HG03460 (cell line): ENCODE results near the gene GLB1L2.
"Not testable (repeated sequence)": the region's sequence is repeated elsewhere in the genome, so short reads cannot be mapped to it uniquely, and the experiment has no call there.

Experiments used
- ATAC-seq: cut with Tn5 transposase; IDR thresholded peaks from one replicate; pipeline ENCODE4 v1.9.1; 2021; ENCODE audit not compliant: unreplicated experiment

The GLB1L2 gene, protein sequence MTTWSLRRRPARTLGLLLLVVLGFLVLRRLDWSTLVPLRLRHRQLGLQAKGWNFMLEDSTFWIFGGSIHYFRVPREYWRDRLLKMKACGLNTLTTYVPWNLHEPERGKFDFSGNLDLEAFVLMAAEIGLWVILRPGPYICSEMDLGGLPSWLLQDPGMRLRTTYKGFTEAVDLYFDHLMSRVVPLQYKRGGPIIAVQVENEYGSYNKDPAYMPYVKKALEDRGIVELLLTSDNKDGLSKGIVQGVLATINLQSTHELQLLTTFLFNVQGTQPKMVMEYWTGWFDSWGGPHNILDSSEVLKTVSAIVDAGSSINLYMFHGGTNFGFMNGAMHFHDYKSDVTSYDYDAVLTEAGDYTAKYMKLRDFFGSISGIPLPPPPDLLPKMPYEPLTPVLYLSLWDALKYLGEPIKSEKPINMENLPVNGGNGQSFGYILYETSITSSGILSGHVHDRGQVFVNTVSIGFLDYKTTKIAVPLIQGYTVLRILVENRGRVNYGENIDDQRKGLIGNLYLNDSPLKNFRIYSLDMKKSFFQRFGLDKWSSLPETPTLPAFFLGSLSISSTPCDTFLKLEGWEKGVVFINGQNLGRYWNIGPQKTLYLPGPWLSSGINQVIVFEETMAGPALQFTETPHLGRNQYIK

DNA sequence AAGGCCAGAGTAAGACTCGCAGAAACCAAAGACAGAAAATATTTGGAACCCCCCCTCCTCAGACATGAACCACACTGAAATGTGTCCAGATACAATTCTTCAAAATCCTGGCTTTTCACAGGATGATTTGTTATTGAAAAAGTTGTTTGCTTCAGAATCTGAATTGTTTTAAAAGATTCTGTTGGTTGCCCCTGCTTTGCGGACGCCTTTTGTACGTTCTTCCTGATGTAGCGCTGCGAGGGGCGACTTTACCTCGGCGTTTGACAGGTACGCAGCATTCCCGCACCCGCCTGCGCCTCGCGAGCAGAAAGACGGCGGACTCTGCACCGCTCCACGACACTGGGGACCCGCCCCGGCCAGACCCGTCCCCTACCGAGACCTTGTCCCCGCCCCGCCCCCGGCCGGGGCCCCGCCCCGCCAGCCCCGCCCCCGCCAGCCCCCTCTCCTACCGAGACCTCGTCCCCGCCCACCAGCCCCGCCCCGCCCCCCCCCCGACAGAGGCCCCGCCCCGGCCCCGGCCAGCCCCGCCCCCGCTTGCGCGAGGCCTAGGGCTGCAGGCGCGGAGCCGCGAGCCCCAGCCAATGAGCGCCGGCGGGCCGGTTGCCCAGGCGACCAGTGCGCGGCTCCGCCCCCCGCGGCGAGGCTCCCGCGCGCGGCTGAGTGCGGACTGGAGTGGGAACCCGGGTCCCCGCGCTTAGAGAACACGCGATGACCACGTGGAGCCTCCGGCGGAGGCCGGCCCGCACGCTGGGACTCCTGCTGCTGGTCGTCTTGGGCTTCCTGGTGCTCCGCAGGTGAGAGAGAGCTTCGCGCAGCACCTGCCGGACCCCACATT lies at the start of gene GLB1L2:
GLB1L2 (plus strand) TSS at position 635 of the 835 bp plus-strand sequence; CDS start at position 709, 74 bp downstream.
- ATAC-seq, result peak; percentile 71

DNA sequence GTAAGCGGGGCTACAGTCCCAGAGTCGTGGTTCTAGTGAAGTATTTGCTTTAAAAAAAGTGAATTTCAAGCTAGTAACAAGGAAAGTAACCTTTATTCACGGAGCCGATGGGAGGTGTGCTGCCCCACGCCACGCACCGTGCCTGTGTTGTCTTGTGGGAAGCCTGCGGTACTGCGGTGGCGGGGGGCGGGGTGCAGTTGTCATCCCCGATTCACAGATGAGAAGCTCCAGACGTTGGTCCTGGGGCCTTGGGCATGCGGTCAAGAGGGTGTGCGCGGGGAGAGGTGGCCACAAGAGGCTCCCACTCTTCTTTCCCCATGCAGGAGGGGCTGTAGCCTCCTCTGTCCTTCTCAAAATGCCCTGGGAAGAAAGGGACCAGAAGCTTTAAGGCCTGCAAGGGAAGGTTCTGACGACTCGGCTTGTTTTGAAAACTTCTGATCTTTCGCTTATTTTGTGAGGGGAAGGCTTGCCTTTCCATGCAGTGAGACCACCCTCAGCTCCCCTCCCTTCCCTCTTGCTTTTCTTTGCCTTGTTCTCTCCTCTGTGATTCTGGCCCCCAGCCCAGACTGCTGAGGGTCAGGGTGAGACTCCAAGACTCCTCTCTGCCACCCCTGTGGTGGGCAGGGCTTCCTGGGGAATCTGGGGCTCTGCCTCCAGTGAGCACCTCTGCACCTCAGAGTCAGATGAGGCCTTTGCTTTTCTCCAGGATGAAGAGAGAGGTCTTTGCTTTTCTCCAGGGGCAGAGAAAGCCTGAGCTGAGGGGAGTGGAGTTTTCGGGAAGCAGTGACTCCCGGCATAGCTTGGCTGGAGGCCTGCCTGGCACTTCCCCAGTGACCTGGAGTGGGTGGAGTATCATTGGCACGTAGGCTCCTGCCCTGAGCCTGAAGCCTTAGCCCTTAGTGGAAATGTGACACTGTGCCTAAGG lies 49.4 kb upstream of the GLB1L2 start:
- ATAC-seq, result no peak

DNA sequence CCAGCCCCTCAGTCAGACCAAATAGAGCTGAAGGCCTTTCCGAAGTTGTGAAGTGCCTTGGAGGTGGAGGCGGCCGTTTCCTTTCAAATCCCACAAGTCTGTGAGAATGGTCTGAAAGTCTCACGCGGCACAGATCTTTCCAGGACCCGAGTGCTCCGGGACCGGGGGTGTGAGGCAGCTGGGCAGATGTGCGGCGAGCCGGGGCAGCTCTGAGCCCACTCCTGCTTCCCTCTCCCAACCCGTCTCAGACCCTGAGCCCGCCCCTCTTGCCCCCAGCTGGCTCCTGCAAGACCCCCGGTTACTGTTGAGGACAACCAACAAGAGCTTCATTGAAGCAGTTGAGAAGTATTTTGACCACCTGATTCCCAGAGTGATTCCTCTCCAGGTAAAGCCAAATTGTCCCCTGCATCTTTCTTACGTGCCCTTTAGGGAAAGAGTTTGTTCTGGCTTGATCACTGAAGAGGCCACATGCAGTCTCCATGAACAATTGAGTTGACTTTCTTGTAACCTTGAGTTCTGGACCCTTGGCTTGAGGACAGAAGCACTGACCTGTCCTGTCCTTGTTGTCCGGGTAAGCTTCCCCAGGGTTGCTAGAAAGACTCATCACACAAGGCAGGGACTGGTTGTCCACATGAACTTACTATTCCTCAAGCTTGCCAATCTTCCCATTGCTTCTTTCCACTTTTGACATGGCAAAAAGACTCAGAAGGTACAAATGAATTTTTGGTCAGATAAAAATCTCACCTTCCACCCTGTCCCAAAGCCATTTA lies 48.1 kb upstream of the GLB1L2 start:
- ATAC-seq, result no peak

DNA sequence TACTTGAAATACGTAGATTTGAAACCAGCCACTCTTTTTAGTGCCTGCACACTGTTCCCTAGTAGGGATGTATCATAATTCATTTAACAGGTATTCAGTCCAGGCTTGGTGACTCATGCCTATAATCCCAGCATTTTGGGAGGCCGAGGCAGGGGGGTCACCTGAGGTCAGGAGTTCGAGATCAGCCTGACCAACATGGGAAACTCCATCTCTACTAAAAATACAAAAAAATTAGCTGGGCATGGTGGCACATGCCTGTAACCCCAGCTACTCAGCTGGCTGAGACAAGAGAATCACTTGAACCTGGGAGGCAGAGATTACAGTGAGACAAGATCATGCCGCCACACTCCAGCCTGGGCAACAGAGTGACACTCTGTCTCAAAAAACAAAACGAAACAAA lies 47.4 kb upstream of the GLB1L2 start:
- ATAC-seq, result not testable (repeated sequence)

DNA sequence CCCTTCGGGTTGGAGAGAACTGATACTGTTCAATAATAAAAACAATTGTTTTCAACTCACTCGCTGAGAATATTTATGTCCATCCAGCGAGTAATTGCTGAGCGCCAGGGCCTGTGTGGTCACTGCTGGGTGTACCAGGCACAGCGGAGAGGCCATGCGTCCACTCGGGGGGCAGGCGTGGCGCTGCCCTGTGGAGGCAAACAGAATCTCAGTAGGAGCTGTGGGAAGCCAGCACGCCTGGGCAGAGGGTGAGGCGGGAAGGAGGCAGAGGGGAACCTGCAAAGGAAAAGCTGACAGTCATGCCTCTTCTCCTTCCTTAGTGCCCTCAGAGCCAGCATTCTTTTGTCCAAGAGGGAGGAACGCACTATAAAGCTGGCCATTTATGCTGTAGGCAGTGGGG lies 44.2 kb upstream of the GLB1L2 start:
- ATAC-seq, result no peak

DNA sequence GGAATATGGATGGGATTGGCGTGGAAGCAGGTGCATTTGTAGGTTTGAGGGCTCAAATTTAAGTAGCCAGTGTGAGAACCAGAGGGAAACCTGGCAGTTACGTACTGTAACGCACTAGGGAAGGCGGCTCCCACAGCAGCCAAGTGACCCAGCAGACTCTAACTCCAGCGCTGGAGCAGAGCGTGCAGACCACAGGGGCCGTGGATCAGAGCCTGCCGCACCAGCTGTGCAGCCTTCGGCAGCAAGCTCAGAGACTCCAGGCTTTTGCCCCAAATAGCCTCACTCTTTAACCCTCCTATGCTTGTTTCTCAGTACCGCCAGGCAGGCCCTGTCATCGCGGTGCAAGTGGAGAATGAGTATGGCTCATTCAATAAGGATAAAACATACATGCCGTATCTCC lies 43.3 kb upstream of the GLB1L2 start:
- no peak for ATAC-seq

DNA sequence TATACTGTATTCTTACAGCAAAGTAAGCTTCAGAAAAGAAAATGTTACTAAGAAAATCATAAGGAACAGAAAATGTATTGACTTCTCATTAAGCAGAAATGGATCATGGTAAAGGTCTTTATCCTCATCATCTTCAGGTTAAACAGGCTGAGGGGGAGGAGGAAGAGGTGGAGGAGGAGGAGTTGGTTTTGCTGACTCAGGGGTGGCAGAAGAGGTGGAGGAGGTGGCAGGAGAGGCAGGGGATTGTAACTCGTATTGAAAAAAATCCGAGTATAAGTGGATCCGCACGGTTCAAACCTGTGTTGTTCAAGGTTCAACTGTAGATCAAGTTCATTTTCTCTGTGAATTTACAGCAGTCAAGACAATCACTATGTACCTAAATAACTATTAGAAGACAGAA lies 42.6 kb upstream of the GLB1L2 start:
- no peak for ATAC-seq

DNA sequence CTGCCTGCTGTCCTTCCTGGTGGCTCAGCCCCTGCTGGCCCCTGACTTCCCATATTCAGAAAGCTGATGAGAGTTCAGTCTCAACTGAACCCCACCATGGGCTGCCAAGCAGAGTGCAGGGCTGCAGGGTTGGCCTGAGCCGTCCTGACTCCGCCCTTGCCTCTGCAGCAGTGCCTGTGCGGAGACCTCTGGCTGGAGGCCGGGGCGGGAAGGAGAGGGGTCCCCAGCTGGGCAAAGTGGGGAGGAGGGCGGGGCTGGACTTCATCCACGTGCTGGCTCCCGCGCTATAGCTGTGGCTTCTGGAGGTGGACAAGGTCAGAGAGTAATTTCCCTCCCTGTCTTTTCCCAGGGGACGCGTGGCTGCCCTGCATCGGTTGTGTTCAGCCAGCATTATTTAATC lies 42.0 kb upstream of the GLB1L2 start:
- no peak for ATAC-seq

DNA sequence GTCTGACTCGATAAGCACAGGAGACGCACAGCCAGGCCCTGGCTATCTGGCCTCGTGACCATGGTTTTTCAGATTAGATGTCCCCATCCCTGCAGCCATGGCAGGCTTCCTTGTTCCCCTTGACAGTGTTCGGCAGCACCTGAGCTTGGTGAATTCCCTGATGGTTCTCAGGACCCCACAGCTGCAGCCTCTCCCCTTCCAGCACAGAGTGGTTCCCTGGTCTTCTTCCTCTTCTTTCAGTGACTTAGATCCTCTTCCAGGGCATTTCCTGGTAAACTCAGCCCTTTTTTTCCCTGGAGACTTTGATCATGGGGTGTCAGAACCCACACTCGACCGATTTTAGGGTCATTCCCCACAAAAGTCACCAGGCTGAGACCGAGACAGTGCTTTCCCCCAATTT lies 41.1 kb upstream of the GLB1L2 start:
- ATAC-seq, result no peak

DNA sequence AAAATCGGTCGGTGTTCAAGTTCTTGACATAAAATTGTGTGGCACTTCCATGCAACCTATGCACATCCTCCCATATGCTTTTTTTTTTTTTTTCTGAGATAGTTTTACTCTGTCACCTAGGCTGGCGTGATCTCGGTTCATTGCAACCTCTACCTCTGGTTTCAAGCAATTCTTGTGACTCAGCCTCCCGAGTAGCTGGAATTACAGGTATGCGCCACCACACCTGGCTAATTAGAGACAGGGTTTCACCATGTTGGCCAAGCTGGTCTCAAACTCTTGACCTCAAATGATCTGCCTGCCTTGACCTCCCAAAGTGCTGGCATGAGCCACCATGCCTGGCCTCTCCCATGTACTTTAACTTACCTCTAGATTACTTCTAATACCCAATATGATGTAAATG lies 40.6 kb upstream of the GLB1L2 start:
- no peak for ATAC-seq

DNA sequence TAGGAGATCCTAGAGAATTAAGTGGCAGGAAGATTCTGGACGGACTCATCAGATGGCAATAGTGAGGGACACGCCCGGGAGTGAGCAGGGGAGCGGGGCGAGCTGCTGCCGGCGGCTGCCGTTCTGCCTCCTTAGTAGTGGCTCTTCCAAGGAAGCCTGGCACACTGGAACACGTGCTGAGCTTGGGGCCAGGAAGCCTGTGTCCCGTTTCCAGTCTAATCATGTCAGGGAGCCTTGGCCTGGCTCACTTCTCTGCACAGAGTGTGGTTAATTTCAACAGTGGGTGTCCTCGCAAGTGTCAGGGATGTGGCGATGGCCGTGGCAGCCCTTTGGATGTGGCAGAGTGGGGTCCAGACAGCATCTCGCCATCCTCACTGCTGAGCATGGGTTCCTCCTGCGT lies 39.1 kb upstream of the GLB1L2 start:
- ATAC-seq, result no peak

DNA sequence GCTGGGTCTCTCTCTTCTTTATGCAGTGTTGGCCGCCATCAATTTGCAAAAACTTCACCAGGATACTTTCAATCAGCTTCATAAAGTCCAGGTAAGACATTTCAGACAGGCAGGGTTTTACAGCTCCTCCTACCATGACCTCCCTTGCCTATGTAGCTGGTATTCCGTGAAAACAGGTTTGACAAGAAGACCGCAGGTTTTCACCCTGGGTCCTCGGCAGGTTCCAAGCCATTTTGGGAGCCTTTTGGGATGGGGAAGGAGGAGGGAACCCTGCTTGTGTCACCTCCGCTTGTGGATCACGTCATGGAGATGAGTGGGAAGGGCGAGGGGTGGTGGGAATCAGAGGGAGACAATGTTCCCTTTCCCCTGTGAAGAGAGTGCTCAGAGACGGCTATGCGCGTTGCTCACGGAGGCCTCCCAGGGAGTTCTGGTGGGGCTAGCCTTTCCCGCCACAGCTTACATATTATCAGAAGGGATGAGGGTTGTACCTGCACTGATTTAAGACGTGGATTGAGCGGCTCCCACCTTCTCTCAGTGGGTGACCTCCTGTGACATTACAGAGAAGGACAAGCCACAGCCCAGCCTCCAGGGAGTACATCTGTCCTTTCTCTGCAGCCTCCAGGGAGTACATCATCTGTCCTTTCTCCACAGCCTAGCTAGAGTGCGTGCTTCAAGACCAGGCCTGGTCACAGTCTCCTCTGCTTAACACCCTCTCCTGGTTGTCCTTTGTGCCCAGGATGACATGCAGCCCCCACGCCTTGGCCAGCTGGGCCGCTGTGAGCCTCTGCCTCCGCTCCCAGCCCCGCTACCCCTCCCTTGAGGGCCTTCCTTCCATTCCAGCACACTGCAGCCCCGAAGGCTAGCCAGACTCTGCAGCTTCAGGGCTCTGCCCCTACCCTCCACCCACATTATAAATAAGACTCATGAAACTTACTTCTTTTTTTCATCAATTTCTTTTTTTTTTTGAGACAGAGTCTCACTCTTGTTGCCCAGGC lies 38.4 kb upstream of the GLB1L2 start:
- ATAC-seq, result no peak

DNA sequence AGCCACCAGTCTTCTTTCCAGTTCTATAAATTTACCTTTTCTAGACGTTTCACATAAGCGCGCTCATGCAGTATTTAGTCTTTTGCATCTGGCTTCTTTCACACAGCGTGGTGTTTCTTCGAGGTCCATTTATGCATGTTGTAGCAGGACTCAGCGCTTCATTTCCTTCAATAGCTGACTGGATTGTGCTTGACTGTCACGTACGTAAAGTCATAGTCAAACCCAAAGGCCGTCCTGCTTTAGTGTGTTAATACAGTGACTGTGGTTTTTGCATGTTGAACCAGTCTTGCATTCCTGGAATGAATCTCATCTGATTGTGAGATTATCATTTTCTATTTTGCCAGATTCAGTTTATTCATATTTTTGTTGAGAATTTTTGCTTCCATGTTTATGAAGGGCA lies 37.1 kb upstream of the GLB1L2 start:
- no peak for ATAC-seq

DNA sequence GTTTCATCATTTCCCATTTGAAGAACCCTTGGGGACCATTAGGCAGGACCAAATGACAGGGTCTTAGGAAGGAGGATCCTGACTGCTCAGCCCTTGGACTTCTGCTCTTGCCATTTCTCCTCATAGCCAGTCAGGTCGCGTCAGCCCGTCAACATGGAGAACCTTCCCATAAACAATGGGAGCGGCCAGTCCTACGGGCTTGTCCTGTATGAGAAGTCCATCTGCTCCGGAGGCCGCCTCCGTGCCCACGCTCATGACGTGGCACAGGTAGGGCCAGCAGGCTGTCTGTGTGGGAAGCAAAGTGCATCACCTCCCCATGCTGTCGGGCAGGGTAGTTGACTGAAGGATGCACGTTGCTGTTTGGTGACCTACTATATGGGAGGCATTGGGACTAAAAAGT lies 19.6 kb upstream of the GLB1L2 start:
- ATAC-seq, result no peak

DNA sequence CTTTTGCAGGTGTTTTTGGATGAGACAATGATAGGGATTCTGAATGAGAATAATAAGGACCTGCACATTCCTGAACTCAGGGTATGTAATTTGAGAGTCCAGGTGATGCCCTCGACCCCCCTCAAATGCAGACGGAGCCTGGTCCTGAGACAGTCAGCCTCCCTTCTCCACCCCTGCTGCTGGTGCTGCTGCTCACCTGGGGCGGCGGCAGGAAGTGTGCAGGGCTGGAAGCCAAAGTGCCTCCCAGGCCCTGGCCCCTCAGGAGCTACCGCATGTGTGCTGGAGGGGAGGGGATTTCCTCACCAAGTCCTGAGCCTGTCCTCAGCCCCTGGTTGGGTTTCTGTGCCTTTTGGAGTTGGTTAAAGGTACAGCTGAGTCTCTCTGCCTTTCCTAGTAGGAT lies 19.0 kb upstream of the GLB1L2 start:
- no peak for ATAC-seq

DNA sequence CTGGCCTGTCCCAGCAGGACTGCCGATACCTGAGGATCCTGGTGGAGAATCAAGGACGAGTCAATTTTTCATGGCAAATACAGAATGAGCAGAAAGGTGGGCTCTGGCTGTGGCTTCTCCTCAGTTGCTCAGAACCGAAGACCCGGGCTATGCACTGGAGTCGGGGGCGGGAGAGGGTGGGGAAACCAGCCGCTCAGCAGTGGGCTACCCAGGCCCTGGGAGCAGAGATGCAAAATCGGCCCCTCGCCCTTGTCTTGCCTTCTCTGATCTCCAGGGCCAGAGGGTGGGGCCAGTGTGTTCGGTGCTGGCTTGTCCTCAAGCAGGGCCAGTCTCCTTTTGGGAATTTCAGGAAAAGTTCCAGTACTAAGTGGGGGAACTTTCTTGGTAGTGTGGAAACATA lies 18.4 kb upstream of the GLB1L2 start:
- no peak for ATAC-seq

DNA sequence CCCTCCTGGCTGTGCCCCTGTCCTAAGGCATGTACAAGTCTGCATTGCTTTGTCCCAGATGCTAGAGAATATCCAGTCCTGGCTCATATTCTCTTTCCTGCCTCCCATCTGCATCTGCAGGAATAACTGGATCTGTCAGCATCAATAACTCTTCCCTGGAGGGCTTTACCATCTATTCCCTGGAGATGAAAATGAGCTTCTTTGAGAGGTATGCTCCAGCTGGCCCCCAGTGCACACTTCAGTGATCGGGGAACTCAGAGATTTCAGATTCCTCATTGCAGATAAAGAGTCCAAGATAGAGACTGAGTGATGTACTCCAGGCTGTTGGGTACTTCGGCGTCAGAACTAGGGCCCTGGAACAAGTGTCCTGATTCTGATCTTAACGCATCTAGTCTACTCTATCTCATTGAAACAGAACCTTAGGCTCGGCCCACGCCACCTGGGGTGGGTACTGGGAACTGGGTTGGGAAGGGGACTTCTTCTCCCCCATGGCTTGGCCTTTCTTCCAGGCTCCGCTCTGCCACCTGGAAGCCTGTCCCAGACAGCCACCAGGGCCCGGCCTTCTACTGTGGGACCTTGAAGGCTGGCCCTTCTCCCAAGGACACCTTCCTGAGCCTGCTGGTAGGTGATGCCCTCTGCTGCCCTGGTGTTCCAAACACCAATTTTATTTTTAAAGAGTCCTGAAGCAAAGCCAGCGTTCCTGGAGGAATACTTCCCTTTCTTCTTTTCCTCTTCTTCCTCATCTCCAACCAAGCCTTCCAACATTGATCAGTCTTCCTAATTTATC lies 17.8 kb upstream of the GLB1L2 start:
- no peak for ATAC-seq

DNA sequence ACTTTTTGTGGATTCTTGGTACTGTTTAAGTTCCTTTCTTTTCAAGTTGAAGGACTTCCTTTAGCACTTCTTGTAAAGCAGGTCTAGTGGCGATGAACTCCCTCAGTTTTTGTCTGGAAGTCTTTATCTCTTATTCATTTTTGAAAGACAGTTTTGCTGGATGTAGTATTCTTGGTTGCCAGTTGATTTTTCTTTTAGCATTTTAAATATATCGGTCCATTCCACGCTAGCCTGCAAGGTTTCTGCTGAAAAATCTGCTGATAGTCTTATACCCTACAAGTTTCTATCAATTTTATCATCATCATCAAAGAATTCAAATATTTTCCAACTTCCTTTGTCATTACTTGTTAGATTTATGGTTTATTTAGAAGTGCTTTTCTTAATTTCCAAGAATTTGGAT lies 14.7 kb upstream of the GLB1L2 start:
- ATAC-seq, result no peak
